ENCODE data around the gene SLC28A3.

SLC28A3 gene

GRCh38 chr9:84238652-84239051 lies 101.9 kb downstream of the SLC28A3 start:
- TF ChIP-seq ARNTL (CRISPR knock-in tag; IDR thresholded peaks at IDR 0.05; ENCODE audit: borderline replicate concordance, low read depth): no peak
- TF ChIP-seq ZNF8 (CRISPR knock-in tag; IDR thresholded peaks at IDR 0.05): no peak
- TF ChIP-seq PPARA (CRISPR knock-in tag; IDR thresholded peaks at IDR 0.05; ENCODE audit: borderline replicate concordance): no peak
- TF ChIP-seq OSR1 (CRISPR knock-in tag; IDR thresholded peaks at IDR 0.05): no peak
- no peak for TF ChIP-seq RARB (CRISPR knock-in tag; IDR thresholded peaks at IDR 0.05)
- TF ChIP-seq, protein P1, sequence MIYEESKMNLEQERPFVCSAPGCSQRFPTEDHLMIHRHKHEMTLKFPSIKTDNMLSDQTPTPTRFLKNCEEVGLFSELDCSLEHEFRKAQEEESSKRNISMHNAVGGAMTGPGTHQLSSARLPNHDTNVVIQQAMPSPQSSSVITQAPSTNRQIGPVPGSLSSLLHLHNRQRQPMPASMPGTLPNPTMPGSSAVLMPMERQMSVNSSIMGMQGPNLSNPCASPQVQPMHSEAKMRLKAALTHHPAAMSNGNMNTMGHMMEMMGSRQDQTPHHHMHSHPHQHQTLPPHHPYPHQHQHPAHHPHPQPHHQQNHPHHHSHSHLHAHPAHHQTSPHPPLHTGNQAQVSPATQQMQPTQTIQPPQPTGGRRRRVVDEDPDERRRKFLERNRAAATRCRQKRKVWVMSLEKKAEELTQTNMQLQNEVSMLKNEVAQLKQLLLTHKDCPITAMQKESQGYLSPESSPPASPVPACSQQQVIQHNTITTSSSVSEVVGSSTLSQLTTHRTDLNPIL (CRISPR knock-in tag; IDR thresholded peaks at IDR 0.05; ENCODE audit: low read depth): no peak
- no peak for TF ChIP-seq ZNF565 (CRISPR knock-in tag; conservative IDR thresholded peaks at IDR 0.05; ENCODE audit: low read depth)
- TF ChIP-seq ZNF70 (CRISPR knock-in tag; IDR thresholded peaks at IDR 0.05): no peak
- TF ChIP-seq ISL1 (CRISPR knock-in tag; IDR thresholded peaks at IDR 0.05): no peak
- TF ChIP-seq ZC3H10 (CRISPR knock-in tag; IDR thresholded peaks at IDR 0.05): no peak
- no peak for ATAC-seq

- TF ChIP-seq POU6F1 (CRISPR knock-in tag; IDR thresholded peaks at IDR 0.05; ENCODE audit: borderline replicate concordance, low read depth) (no peak), CSRNP3 (CRISPR knock-in tag; IDR thresholded peaks at IDR 0.05) (no peak), ESRRG (CRISPR knock-in tag; IDR thresholded peaks at IDR 0.05) (no peak), TSHZ2 (CRISPR knock-in tag; IDR thresholded peaks at IDR 0.05) (no peak), GLIS3 (CRISPR knock-in tag; IDR thresholded peaks at IDR 0.05) (no peak), RARB (CRISPR knock-in tag; IDR thresholded peaks at IDR 0.05) (no peak), ZFP3 (CRISPR knock-in tag; IDR thresholded peaks at IDR 0.05) (no peak), ZFP30 (CRISPR knock-in tag; IDR thresholded peaks at IDR 0.05) (no peak), ARNTL (CRISPR knock-in tag; IDR thresholded peaks at IDR 0.05; ENCODE audit: borderline replicate concordance, low read depth) (no peak), ZC3H10 (CRISPR knock-in tag; IDR thresholded peaks at IDR 0.05) (no peak), TCF4 (CRISPR knock-in tag; IDR thresholded peaks at IDR 0.05; ENCODE audit: borderline replicate concordance) (no peak), TOX (CRISPR knock-in tag; IDR thresholded peaks at IDR 0.05; ENCODE audit: borderline replicate concordance) (no peak), ZNF565 (CRISPR knock-in tag; conservative IDR thresholded peaks at IDR 0.05; ENCODE audit: low read depth) (no peak), ZNF70 (CRISPR knock-in tag; IDR thresholded peaks at IDR 0.05) (no peak), PATZ1 (CRISPR knock-in tag; IDR thresholded peaks at IDR 0.05; ENCODE audit: borderline replicate concordance) (no peak), CSDC2 (CRISPR knock-in tag; IDR thresholded peaks at IDR 0.05) (no peak), OSR1 (CRISPR knock-in tag; IDR thresholded peaks at IDR 0.05) (no peak)
- TF ChIP-seq, protein P1 (CRISPR knock-in tag; IDR thresholded peaks at IDR 0.05; ENCODE audit: low read depth): no peak
- ATAC-seq: no peak
These were observed 105.0 kb downstream of the SLC28A3 start for GRCh38 chr9:84235511-84235910.
